LNCaP clone FGC (cell line): ENCODE results near the gene GNPAT.

Experiments
- DNase-seq: peaks from one replicate; pipeline ENCODE4 v3.0.0-alpha.2; 2011; ENCODE audit warnings: low read depth
- H3K4me3 ChIP-seq: 2 replicates; pipeline ENCODE4 v1.5.1; 2011; ENCODE audit warnings: mild to moderate bottlenecking, low read depth, low read length, control low read depth
- TF ChIP-seq, protein P1 (sequence below): IDR thresholded peaks from 2 replicates; pipeline ENCODE4 v1.5.1; 2012; ENCODE audit warnings: mild to moderate bottlenecking; ENCODE audit not compliant: control insufficient read depth, insufficient read depth; ENCODE audit errors: extremely low read depth

GNPAT gene

GRCh38 chr1:231234506-231234905, 6.5 kb upstream of the GNPAT start:
- DNase-seq: no peak
- TF ChIP-seq, protein P1, sequence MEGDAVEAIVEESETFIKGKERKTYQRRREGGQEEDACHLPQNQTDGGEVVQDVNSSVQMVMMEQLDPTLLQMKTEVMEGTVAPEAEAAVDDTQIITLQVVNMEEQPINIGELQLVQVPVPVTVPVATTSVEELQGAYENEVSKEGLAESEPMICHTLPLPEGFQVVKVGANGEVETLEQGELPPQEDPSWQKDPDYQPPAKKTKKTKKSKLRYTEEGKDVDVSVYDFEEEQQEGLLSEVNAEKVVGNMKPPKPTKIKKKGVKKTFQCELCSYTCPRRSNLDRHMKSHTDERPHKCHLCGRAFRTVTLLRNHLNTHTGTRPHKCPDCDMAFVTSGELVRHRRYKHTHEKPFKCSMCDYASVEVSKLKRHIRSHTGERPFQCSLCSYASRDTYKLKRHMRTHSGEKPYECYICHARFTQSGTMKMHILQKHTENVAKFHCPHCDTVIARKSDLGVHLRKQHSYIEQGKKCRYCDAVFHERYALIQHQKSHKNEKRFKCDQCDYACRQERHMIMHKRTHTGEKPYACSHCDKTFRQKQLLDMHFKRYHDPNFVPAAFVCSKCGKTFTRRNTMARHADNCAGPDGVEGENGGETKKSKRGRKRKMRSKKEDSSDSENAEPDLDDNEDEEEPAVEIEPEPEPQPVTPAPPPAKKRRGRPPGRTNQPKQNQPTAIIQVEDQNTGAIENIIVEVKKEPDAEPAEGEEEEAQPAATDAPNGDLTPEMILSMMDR: no peak
- no peak overlapping the region for H3K4me3 ChIP-seq

DNA sequence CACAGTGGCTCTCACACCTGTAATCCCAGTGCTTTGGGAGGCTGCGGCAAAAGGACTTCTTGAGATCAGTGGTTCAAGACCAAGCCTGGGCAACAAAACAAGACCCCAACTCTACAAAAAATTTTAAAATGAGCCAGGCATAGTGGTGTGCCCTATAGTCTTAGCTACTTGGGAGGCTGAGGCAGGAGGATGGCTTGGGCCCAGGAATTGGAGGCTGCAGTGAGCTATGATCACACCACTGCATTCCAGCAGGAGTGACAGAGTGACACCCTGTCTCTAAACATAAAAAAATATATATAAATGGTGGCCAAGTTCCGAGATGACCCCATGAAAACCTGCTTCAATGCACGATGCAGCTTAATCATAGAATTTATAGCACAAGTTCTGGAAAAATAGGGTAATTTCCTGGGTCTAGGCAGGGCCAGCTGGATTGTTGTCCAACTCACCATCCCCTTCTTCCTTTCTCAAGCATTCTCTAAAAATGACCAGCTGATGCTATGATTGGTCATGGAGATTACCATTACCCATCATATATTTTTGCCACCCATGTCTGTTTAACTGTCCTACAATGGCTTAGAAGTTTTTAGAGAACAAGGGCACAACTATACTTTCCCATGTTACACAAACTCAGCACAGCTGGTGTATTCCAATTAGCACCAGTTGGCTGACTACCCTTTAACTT, 5.3 kb upstream of the GNPAT start:
- DNase-seq: no peak
- no peak overlapping the region for H3K4me3 ChIP-seq
- TF ChIP-seq, protein P1: no peak

DNA sequence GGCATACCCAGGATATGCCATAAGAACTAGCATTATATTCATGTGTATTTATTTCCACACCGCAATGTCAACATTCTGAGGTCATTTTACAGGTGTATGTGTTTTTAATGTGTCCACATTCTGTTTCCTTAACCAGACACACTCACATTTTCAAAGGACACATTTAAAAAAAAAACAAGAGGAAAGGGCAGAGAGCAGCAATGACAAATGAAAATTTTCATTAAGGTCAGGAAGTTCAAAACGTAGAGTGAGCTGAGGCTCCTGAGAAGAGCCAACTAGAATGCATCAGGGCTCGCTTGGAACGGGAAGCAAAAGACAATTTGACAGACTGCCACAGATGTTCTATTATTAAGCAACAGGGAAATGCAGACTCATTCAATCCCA, 4.8 kb upstream of the GNPAT start:
- no peak overlapping the region; the same call in 1 of the 2 replicates for H3K4me3 ChIP-seq
- peak; percentile 97 for DNase-seq
- TF ChIP-seq, protein P1: no peak

DNA sequence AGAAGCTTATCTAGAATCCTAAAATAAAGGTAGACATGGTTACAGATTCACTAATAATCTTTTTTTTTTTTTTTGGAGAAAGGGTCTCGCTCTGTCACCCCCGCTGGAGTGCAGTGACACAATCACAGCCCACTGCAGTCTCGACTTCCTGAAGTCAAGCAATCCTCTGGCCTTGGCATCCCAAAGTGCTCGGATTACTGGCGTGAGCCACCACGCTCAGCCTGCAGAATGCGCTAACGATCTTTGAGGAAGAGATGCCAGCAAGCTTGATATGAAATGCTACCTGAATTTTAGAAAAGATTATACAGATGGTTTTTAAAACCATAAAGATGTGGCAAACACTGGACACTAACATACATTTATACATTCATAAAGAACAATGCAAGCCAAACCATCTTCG, 4.1 kb upstream of the GNPAT start:
- TF ChIP-seq, protein P1: 0 out of 2 replicates have a peak, but pooled peaks have one; percentile 3
- H3K4me3 ChIP-seq: no peak overlapping the region; the same call in 1 of the 2 replicates
- no peak for DNase-seq

- no peak for DNase-seq
- H3K4me3 ChIP-seq: no peak overlapping the region
- TF ChIP-seq, protein P1: no peak
Measured at GRCh38 chr1:231238298-231238697, 2.7 kb upstream of the GNPAT start.

DNA sequence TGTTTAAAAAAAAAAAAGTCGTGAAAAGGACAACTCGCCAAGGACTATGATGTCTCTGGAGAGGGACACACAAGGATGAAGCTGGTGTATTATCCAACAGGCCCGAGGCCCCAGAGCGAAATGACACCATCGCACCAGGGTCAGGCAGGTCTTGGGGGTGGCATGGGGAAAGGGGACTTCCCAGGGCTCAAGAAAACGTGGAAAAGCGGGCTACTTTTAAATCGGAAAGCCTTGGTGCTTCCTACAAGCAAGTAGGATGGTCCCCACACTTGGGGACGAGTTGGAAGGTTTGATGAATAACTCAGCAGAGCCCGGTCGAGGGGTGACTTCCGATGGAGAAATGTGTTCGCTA, 505 bp upstream of the GNPAT start:
- peak overlapping the region; percentile 75 for H3K4me3 ChIP-seq
- no peak for DNase-seq
- TF ChIP-seq, protein P1: no peak

GRCh38 chr1:231241750-231242149, 738 bp downstream of the GNPAT start:
- DNase-seq: no peak
- H3K4me3 ChIP-seq: peak overlapping the region; percentile 75
- TF ChIP-seq, protein P1: no peak
